Vagina (tissue), 2 donors: ENCODE results near the gene TOR4A. TPM values are rescaled to one million over a fixed set of nuclear protein-coding genes. Genes with fewer than 3 reads are reported as not detected.
A peak's percentile ranks its signal among the peaks of the same experiment; 100 is the strongest.

Source experiments
- DNase-seq, 2 donors: peaks; one replicate each; pipeline ENCODE4 v3.0.0-alpha.2; 2017; ENCODE audit errors: extremely low spot score in 2 of 2
- H3K27ac ChIP-seq: fragments of 200-600 bp; sonication (generic); one replicate; pipeline ENCODE4 v1.5.1; 2019
- H3K27me3 ChIP-seq: fragments of 200-600 bp; sonication (generic); one replicate; pipeline ENCODE4 v1.5.1; 2019
- H3K36me3 ChIP-seq, 2 donors: fragments of 200-600 bp; sonication (generic); one replicate each; pipeline ENCODE4 v1.5.1; 2017 to 2019
- H3K4me1 ChIP-seq: fragments of 200-600 bp; sonication (generic); one replicate; pipeline ENCODE4 v1.5.1; 2019
- H3K4me3 ChIP-seq, 2 donors: fragments of 200-600 bp; sonication (generic); 1 replicate in 1 of 2; 2 replicates in 1 of 2; pipeline ENCODE4 v1.5.1; 2016 to 2019
- H3K9me3 ChIP-seq: fragments of 200-600 bp; sonication (generic); one replicate; pipeline ENCODE4 v1.5.1; 2019
- POLR2A ChIP-seq, 2 donors: fragments of 450-650 bp; IDR thresholded peaks; one replicate each; pipeline ENCODE4 v1.6.1; 2017; ENCODE audit warnings: antibody characterized with exemption in 2 of 2, mild to moderate bottlenecking in 2 of 2, moderate library complexity in 2 of 2
- POLR2AphosphoS5 ChIP-seq, 2 donors: sonication (generic); formaldehyde crosslinking; IDR thresholded peaks; one replicate each; pipeline ENCODE4 v1.9.0; 2017; ENCODE audit warnings: antibody characterized with exemption in 2 of 2, mild to moderate bottlenecking in 2 of 2, low read depth in 1 of 2; ENCODE audit not compliant: insufficient read depth in 1 of 2
- intact Hi-C: fragments of 100-400 bp; cut with DNase I; formaldehyde crosslinking; loops from one replicate; pipeline ENCODE4 v1.15.1; 2023
- total RNA-seq: library from RNA; depleted of rRNA; stranded (reverse); fragments of >200 nt; gene quantifications from one replicate; pipeline ENCODE4 v1.2.3, GENCODE V29; 2016
- TF ChIP-seq, protein P1 (sequence below), 3 experiments: fragments of 450-650 bp in 2 of 3; fragments of 200-600 bp in 1 of 3; sonication (generic) in 1 of 3; IDR thresholded peaks; one replicate each; pipeline ENCODE4 v1.5.1; 2017 to 2019; ENCODE audit warnings: antibody characterized with exemption in 3 of 3, mild to moderate bottlenecking in 2 of 3, moderate library complexity in 2 of 3

TOR4A gene
- total RNA-seq, 1 donor from 2014 or later: 13.0 TPM

DNA sequence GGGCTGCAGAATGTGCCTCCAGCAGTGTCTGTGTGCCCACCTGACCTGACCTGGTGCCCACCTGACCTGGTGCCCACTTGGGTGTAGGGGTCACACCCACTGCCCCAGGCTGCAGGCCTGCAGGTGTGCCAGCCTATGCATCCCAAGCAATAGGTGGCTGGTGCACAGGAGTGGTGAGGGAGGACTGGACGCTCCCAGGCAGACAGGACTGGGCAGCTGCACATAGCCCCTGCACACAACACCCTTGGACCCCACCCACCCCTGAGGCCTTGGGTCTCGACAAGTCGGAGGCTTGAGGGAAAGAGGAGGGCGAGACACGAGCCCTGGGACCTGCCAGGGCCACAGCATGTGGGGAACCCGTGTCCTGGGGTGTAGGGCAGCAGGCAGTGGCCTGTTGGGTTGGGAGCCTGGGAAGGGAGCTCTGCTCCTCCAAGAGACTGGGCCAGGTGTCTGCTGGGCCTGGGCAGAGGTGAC lies 35.4 kb downstream of the TOR4A start:
- peak overlapping the region; percentile 87 for H3K27ac ChIP-seq
- no peaks in the 10 kb centered on the region for H3K27me3 ChIP-seq
- H3K4me1 ChIP-seq: peaks cover 59% of the 10 kb centered on the region

DNA sequence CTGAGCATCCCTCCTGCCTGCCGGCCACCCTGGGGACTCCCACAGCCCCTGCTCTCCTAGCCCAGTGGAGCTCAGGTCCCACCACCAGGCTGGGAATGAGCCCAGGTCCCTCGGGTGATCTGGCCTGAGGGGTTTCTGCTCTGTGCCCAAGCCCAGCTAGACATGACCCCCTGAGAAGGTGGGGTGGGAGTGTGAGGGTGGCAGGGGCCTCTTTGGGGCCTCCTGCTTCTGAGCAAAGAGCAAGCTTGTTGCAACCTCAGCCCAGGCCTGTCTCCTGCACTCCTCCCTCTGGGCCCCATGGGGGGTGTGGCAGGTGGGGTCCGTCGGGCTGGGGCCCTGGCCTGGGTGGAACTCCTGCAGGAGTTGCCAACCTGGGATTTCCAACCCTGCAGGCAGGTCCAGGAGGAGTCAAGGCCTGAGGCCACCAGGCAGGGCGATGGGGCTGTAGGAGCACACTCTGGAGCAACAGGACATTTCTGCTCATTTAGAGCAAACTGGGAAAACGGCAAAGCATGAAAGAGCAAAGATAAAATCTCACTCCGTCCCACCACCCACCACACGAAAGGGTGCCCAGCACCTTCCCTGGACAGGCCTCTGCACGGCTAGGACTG lies 35.9 kb downstream of the TOR4A start:
- Histone ChIP-seq H3K4me3 (no peak overlapping the region), H3K27me3 (no peaks in the 10 kb centered on the region), H3K27ac (peak overlapping the region; percentile 87), H3K36me3 (no peaks in the 10 kb centered on the region), H3K9me3 (no peaks in the 10 kb centered on the region), H3K4me1 (peaks cover 55% of the 10 kb centered on the region)
- DNase-seq: no peak
- TF ChIP-seq POLR2A (IDR thresholded peaks at IDR 0.05) (no peak), POLR2AphosphoS5 (IDR thresholded peaks at IDR 0.05; ENCODE audit: insufficient read depth in 1 of 2, low read depth in 1 of 2) (no peak)
- TF ChIP-seq, protein P1, sequence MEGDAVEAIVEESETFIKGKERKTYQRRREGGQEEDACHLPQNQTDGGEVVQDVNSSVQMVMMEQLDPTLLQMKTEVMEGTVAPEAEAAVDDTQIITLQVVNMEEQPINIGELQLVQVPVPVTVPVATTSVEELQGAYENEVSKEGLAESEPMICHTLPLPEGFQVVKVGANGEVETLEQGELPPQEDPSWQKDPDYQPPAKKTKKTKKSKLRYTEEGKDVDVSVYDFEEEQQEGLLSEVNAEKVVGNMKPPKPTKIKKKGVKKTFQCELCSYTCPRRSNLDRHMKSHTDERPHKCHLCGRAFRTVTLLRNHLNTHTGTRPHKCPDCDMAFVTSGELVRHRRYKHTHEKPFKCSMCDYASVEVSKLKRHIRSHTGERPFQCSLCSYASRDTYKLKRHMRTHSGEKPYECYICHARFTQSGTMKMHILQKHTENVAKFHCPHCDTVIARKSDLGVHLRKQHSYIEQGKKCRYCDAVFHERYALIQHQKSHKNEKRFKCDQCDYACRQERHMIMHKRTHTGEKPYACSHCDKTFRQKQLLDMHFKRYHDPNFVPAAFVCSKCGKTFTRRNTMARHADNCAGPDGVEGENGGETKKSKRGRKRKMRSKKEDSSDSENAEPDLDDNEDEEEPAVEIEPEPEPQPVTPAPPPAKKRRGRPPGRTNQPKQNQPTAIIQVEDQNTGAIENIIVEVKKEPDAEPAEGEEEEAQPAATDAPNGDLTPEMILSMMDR (IDR thresholded peaks at IDR 0.05): no peak
- intact Hi-C loops: no loop called here

More for the DNA sequence above, 35.4 kb downstream of the TOR4A start:
- no peak for TF ChIP-seq POLR2A (IDR thresholded peaks at IDR 0.05)
- TF ChIP-seq, protein P1 (IDR thresholded peaks at IDR 0.05): no peak
- TF ChIP-seq POLR2AphosphoS5 (IDR thresholded peaks at IDR 0.05; ENCODE audit: insufficient read depth in 1 of 2, low read depth in 1 of 2): no peak
- intact Hi-C loops: no loop called here
- no peaks in the 10 kb centered on the region for H3K9me3 ChIP-seq
- DNase-seq: no peak
- H3K4me3 ChIP-seq: no peak overlapping the region
- no peaks in the 10 kb centered on the region for H3K36me3 ChIP-seq

DNA sequence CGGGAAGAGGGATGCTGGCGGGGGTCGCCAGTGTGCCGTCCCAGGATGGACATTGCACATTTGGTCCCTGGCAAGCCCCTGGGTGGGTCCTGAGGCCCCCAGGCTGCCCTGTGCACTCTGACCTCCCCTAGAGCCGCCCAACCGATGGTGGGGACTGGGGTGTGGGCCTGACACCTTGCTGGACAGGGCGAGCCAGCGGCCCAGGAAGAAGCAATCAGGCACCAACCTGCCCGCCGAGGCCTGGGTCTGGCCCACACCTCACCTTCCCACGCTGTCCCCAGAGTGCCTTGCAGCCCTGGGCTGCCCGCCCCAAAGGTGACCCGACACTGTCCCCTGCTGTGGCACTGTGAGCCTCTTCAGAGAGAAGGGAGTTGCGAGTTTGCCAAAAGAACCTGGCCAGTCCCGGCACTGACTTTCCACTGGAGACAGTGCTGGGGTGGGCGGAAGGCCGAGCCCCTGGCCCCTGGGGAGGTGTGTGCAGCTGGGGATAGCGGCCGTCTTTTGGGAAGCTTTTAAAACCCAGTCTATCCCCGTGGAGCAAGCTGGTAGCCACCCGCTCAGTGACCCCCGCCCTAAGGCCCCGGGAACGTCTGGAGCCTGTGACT lies 36.5 kb downstream of the TOR4A start:
- DNase-seq: no peak
- Histone ChIP-seq H3K4me3 (no peak overlapping the region), H3K4me1 (peaks cover 55% of the 10 kb centered on the region), H3K27ac (peak overlapping the region; percentile 33), H3K9me3 (no peaks in the 10 kb centered on the region), H3K36me3 (no peaks in the 10 kb centered on the region), H3K27me3 (no peaks in the 10 kb centered on the region)
- intact Hi-C loops: no loop called here
- TF ChIP-seq POLR2AphosphoS5 (IDR thresholded peaks at IDR 0.05; ENCODE audit: insufficient read depth in 1 of 2, low read depth in 1 of 2) (no peak), POLR2A (IDR thresholded peaks at IDR 0.05) (no peak)
- TF ChIP-seq, protein P1 (IDR thresholded peaks at IDR 0.05): no peak

DNA sequence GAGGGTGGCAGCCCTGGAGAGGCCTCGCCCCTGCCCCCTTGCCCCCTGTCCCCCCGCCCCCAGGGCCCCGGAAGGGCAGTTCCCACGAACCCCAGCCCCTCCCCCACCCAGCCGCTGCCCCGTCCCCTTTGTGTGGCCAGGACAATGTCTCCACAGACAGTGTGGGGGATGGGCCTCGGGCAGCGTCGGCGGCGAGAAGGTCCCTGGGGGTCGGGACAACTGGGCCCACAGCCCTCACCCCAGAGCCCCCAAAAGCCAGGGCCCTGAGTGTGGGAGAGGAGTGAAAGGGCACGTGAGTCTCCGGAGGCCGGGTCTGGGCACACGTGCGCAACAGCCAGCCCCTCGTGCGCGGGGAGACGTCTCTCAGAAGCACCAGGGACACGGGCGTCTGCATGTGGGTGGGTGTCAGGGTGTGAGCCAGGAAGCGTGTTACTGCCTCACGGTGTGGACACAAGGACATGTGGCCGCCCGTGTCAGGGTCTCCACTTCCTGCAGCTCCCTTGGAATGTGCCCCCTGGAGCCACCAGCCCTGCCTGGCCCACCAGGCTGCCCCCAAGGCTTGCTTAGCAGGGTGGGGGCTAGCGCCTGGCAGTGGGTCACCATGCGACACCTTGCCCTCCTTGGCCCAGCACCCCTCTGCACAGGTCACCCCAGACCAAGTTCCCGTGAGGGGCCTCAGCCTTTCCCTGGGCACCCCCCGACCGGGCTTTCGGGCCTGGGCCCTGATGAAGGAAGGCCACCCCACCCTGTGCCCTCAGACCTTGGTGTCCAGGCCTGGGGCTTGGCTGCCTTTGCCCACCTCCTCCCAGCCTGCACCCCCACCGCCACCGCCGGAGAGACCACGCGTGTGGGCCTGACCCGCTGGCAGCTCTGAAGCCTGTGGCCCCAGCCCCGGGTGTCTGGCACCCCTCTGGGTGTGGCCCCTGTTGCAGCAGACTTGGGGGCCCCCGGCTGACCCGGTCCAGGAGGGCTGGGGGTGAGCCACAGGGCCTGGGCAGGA lies 37.3 kb downstream of the TOR4A start:
- peaks cover 55% of the 10 kb centered on the region for H3K4me1 ChIP-seq
- H3K36me3 ChIP-seq: no peaks in the 10 kb centered on the region
- H3K27ac ChIP-seq: peak overlapping the region; percentile 76
- TF ChIP-seq, protein P1 (IDR thresholded peaks at IDR 0.05): no peak
- TF ChIP-seq POLR2A (IDR thresholded peaks at IDR 0.05) (no peak), POLR2AphosphoS5 (IDR thresholded peaks at IDR 0.05; ENCODE audit: insufficient read depth in 1 of 2, low read depth in 1 of 2) (no peak)
- no peaks in the 10 kb centered on the region for H3K9me3 ChIP-seq
- intact Hi-C loops: no loop called here
- H3K27me3 ChIP-seq: no peaks in the 10 kb centered on the region
- H3K4me3 ChIP-seq: no peak overlapping the region
- no peak for DNase-seq
